Neural progenitor cell (in vitro differentiated cells): ENCODE results near the gene GPS1. TPM values are rescaled to one million over a fixed set of nuclear protein-coding genes. Genes with fewer than 3 reads are reported as not detected.

Experiments used
- DNase-seq: peaks from one replicate; pipeline ENCODE4 v3.0.0-alpha.2; 2016; ENCODE audit warnings: low spot score
- H2AFZ ChIP-seq: fragments of 200-600 bp; sonication (generic); replicated peaks from 2 replicates; pipeline ENCODE4 v1.6.1; 2016; ENCODE audit warnings: antibody characterized with exemption
- H3F3A ChIP-seq: fragments of 200-600 bp; sonication (generic); 2 replicates; pipeline ENCODE4 v1.6.1; 2016; ENCODE audit warnings: antibody characterized with exemption, low read depth
- H3K27ac ChIP-seq: fragments of 200-600 bp; sonication (generic); 2 replicates; pipeline ENCODE4 v1.5.1; 2016; ENCODE audit warnings: mild to moderate bottlenecking
- H3K27me3 ChIP-seq: fragments of 200-600 bp; sonication (generic); 2 replicates; pipeline ENCODE4 v1.6.1; 2016; ENCODE audit warnings: mild to moderate bottlenecking, moderate library complexity
- H3K36me3 ChIP-seq: fragments of 200-600 bp; sonication (generic); 2 replicates; pipeline ENCODE4 v1.5.1; 2016
- H3K4me1 ChIP-seq: fragments of 200-600 bp; sonication (generic); 2 replicates; pipeline ENCODE4 v1.6.1; 2016; ENCODE audit warnings: mixed run types
- H3K4me2 ChIP-seq: fragments of 200-600 bp; sonication (generic); 2 replicates; pipeline ENCODE4 v1.6.1; 2016
- H3K4me3 ChIP-seq: fragments of 200-600 bp; sonication (generic); 2 replicates; pipeline ENCODE4 v1.5.1; 2016
- H3K79me2 ChIP-seq: fragments of 200-600 bp; sonication (generic); 2 replicates; pipeline ENCODE4 v1.6.1; 2016; ENCODE audit warnings: low read depth
- H3K9ac ChIP-seq: fragments of 200-600 bp; sonication (generic); 2 replicates; pipeline ENCODE4 v1.6.1; 2016
- H3K9me3 ChIP-seq: fragments of 200-600 bp; sonication (generic); 2 replicates; pipeline ENCODE4 v1.5.1; 2016; ENCODE audit warnings: low read depth
- H4K20me1 ChIP-seq: fragments of 200-600 bp; sonication (generic); 2 replicates; pipeline ENCODE4 v1.6.1; 2016; ENCODE audit warnings: low read depth
- H3K27ac Mint-ChIP-seq: 3 replicates; pipeline ENCODE4 v1.8.0; 2021; ENCODE audit warnings: mixed read lengths
- H3K27me3 Mint-ChIP-seq: 2 replicates; pipeline ENCODE4 v1.8.0; 2022; ENCODE audit warnings: low read depth, mild to moderate bottlenecking, inconsistent platforms, moderate library complexity, mixed read lengths; ENCODE audit not compliant: insufficient read depth
- H3K36me3 Mint-ChIP-seq: 3 replicates; pipeline ENCODE4 v1.8.0; 2021; ENCODE audit warnings: mixed read lengths
- H3K4me1 Mint-ChIP-seq: 3 replicates; pipeline ENCODE4 v1.8.0; 2021; ENCODE audit warnings: mixed read lengths
- H3K4me3 Mint-ChIP-seq: 3 replicates; pipeline ENCODE4 v1.8.0; 2021; ENCODE audit warnings: mild to moderate bottlenecking, moderate library complexity, mixed read lengths
- H3K9me3 Mint-ChIP-seq: 3 replicates; pipeline ENCODE4 v1.8.0; 2020; ENCODE audit warnings: mixed read lengths
- CTCF ChIP-seq: fragments of 200-600 bp; sonication (generic); IDR thresholded peaks from 2 replicates; pipeline ENCODE4 v1.5.1; 2017; ENCODE audit warnings: antibody characterized with exemption, mild to moderate bottlenecking
- EZH2 ChIP-seq: fragments of 200-600 bp; sonication (generic); IDR thresholded peaks from 2 replicates; pipeline ENCODE4 v1.6.1; 2017; ENCODE audit warnings: antibody characterized with exemption, mild to moderate bottlenecking, moderate library complexity
- EZH2phosphoT487 ChIP-seq: fragments of 200-600 bp; sonication (generic); IDR thresholded peaks from 2 replicates; pipeline ENCODE4 v1.6.1; 2017; ENCODE audit warnings: antibody characterized with exemption
- total RNA-seq: library from RNA; depleted of rRNA; stranded (reverse); fragments of >200 nt; gene quantifications from 2 replicates; pipeline ENCODE4 v1.2.3, GENCODE V29; 2015; ENCODE audit warnings: low replicate concordance

The GPS1 gene
- total RNA-seq, result 86.6 and 174 TPM in 2 replicates

DNA sequence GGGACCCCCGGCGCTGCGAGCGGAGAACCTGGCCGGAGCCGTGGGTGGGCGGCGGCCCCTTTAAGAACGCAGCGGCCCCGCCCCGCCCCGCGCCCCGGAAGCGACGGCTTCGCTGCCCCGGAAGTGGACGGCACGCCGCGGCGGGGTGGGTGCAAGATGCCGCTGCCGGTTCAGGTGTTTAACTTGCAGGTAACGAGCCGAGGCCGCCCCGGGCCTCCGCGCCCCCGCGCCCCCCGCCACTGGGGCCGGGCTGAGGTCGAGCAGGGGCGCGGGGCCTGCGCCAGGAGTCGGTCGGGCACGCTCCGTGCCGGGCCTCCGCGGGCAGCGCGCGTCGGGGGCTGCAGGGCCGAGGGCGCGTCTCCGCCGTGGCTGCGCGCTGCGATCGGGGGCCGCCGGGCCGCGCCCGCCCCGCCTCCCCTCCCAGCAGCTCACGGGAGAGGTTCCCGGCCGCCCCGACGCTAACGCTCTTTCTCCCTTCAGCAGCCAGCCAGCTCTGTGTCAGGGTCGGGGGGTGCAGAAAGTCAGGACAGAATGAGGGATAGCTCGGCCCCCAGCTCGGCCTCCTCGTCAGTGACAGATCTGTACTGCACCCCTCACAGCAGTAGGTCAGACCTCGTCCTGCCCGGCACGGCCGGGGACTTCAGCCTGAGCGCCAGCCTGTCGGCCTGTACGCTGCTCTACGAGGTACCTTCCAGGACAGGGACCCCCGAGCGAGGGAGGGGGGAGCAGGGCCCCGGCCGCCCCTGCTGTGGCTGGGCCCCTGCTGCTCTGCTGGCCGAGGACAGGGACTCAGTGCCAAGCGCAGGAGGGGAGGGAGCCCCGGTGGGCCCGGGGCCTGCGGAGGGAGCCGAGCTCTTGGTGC lies at the start of gene GPS1, which contains the start of gene RFNG:
TSS of gene GPS1 (plus strand) at position 123 of the 862 bp plus-strand sequence. CDS start at position 157, 34 bp downstream.
TSS of gene RFNG (minus strand) at position 36 of the 862 bp plus-strand sequence. CDS start 45 bp downstream, outside the sequence.
- peak within 1 kb of the TSS; percentile 90 for H3K4me3 Mint-ChIP-seq
- peaks cover 14% of the 10 kb centered on the region for H3K79me2 ChIP-seq
- H3F3A ChIP-seq, result peaks cover 3% of the 10 kb centered on the region
- peaks cover 7% of the 10 kb centered on the region for H3K4me1 ChIP-seq
- TF ChIP-seq EZH2 (no peak), EZH2phosphoT487 (no peak), CTCF (no peak)
- H2AFZ ChIP-seq, result no peak within 1 kb of the TSS
- no peaks in the 10 kb centered on the region for H3K9me3 Mint-ChIP-seq
- DNase-seq, result peak; percentile 83
- H3K4me1 Mint-ChIP-seq, result peaks cover 6% of the 10 kb centered on the region
- peak within 1 kb of the TSS; percentile 100 for H3K4me2 ChIP-seq
- peaks cover 18% of the 10 kb centered on the region for H4K20me1 ChIP-seq
- no peaks in the 10 kb centered on the region for H3K36me3 ChIP-seq
- no peak within 1 kb of the TSS for H3K27ac ChIP-seq
- no peaks in the 10 kb centered on the region for H3K27me3 ChIP-seq
- H3K27me3 Mint-ChIP-seq, result peaks cover 4% of the 10 kb centered on the region
- H3K4me3 ChIP-seq, result peak within 1 kb of the TSS; percentile 98
- no peaks in the 10 kb centered on the region for H3K9me3 ChIP-seq
- peaks cover 6% of the 10 kb centered on the region for H3K36me3 Mint-ChIP-seq
- H3K27ac Mint-ChIP-seq, result peak within 1 kb of the TSS; percentile 81
- H3K9ac ChIP-seq, result peak within 1 kb of the TSS; percentile 82

GRCh38 chr17:82003411-82004381 lies 48.0 kb upstream of the GPS1 start:
- Mint-ChIP-seq H3K4me1 (peaks cover 20% of the 10 kb centered on the region), H3K9me3 (no peaks in the 10 kb centered on the region), H3K4me3 (no peak overlapping the region), H3K27me3 (peaks cover 3% of the 10 kb centered on the region), H3K36me3 (peaks cover 4% of the 10 kb centered on the region), H3K27ac (no peak overlapping the region)
- no peak overlapping the region for H3K4me3 ChIP-seq
- H3K27me3 ChIP-seq, result no peaks in the 10 kb centered on the region
- H3K36me3 ChIP-seq, result no peaks in the 10 kb centered on the region
- H3K27ac ChIP-seq, result peak overlapping the region; percentile 29
- no peak for DNase-seq
- H3K9me3 ChIP-seq, result no peaks in the 10 kb centered on the region
- H3F3A ChIP-seq, result no peaks in the 10 kb centered on the region
- H3K4me1 ChIP-seq, result no peaks in the 10 kb centered on the region
- no peak overlapping the region for H3K4me2 ChIP-seq
- no peaks in the 10 kb centered on the region for H3K79me2 ChIP-seq
- no peak overlapping the region for H2AFZ ChIP-seq
- no peak overlapping the region for H3K9ac ChIP-seq
- H4K20me1 ChIP-seq, result peaks cover 4% of the 10 kb centered on the region
- no peak for TF ChIP-seq EZH2
- TF ChIP-seq CTCF, result no peak
- no peak for TF ChIP-seq EZH2phosphoT487

GRCh38 chr17:82004517-82005455 lies 46.9 kb upstream of the GPS1 start:
- TF ChIP-seq CTCF (no peak), EZH2phosphoT487 (no peak)
- no peaks in the 10 kb centered on the region for H3K27me3 ChIP-seq
- H3K4me2 ChIP-seq, result no peak overlapping the region
- H3K4me1 ChIP-seq, result no peaks in the 10 kb centered on the region
- no peak overlapping the region for H3K4me3 Mint-ChIP-seq
- DNase-seq, result no peak
- H3K9ac ChIP-seq, result no peak overlapping the region
- peaks cover 3% of the 10 kb centered on the region for H3K27me3 Mint-ChIP-seq
- no peaks in the 10 kb centered on the region for H3K9me3 Mint-ChIP-seq
- H3K4me3 ChIP-seq, result no peak overlapping the region
- H4K20me1 ChIP-seq, result peaks cover 4% of the 10 kb centered on the region
- H3K79me2 ChIP-seq, result no peaks in the 10 kb centered on the region
- H3K27ac Mint-ChIP-seq, result no peak overlapping the region
- H3K9me3 ChIP-seq, result no peaks in the 10 kb centered on the region
- peaks cover 20% of the 10 kb centered on the region for H3K4me1 Mint-ChIP-seq
- peaks cover 4% of the 10 kb centered on the region for H3K36me3 Mint-ChIP-seq
- H3F3A ChIP-seq, result no peaks in the 10 kb centered on the region
- no peak overlapping the region for H3K27ac ChIP-seq
- H3K36me3 ChIP-seq, result no peaks in the 10 kb centered on the region
- no peak overlapping the region for H2AFZ ChIP-seq
